Measurements from ENCODE around the gene RPN2. TPM values are rescaled to one million over a fixed set of nuclear protein-coding genes. Genes with fewer than 3 reads are reported as not detected.
A peak's percentile ranks its signal among the peaks of the same experiment; 100 is the strongest.

Gene RPN2
- total RNA-seq, 1 experiment from 2014 or later: 234 TPM

DNA sequence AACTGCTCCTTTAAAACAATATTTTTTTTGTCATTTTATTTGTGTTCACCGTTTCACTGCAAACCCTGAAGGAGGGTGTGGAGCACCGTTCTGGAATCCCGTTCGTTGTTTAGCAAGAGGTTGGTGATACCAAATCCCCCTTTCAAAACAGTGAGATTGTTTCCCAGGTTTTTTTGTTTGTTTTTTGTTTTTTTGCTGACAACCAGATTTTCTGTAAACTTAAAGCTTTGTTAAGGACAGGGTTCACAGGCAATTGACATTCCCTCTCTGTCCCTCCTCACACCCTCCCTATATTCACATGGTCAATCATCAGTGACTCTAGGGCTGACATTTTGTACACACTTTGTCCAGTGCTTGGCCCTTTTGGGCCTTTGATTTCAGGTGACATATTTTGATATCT is 21.2 kb downstream of the RPN2 start:
- Histone ChIP-seq H4K20me1 (ENCODE audit: control insufficient read depth, insufficient read depth, insufficient read length) (no peaks in the 10 kb centered on the region), H4K91ac (ENCODE audit: insufficient read length, low read depth, low read length) (no peak overlapping the region), H3K23ac (ENCODE audit: insufficient read length, low read depth, low read length) (no peak overlapping the region), H2BK5ac (ENCODE audit: insufficient read length, low read length) (no peak overlapping the region), H3K9me3 (ENCODE audit: control insufficient read depth, low read depth, low read length) (no peaks in the 10 kb centered on the region), H2BK20ac (ENCODE audit: low read depth, low read length, poor library complexity, severe bottlenecking) (no peak overlapping the region), H3K4ac (ENCODE audit: low read depth, low read length) (no peak overlapping the region), H3K9ac (ENCODE audit: extremely low read depth, insufficient read length, low read length) (no peak overlapping the region), H4K5ac (ENCODE audit: insufficient read length, low read depth, low read length) (no peak overlapping the region), H3K4me1 (ENCODE audit: insufficient read depth, low read length) (no peaks in the 10 kb centered on the region), H2BK15ac (ENCODE audit: low read depth, low read length) (no peak overlapping the region), H3K79me2 (ENCODE audit: insufficient read depth, low read length) (peaks cover 9% of the 10 kb centered on the region), H3K79me1 (ENCODE audit: insufficient read depth, low read depth, low read length, poor library complexity, severe bottlenecking) (peaks cover 7% of the 10 kb centered on the region), H4K8ac (replicated peaks; ENCODE audit: insufficient read length, low read depth, low read length) (no peak overlapping the region), H3K18ac (ENCODE audit: insufficient read length, low read depth, low read length) (no peak overlapping the region), H3K14ac (ENCODE audit: insufficient read depth, low read length) (no peak overlapping the region), H3K27me3 (ENCODE audit: insufficient read depth, low read length) (no peaks in the 10 kb centered on the region), H3K23me2 (ENCODE audit: insufficient read length, low read depth, low read length, poor library complexity, severe bottlenecking) (no peaks in the 10 kb centered on the region), H2AFZ (ENCODE audit: low read length) (no peak overlapping the region), H2BK120ac (ENCODE audit: low read depth, low read length, poor library complexity, severe bottlenecking) (no peak overlapping the region), H2AK5ac (ENCODE audit: insufficient read length, low read length) (no peak overlapping the region), H3K4me2 (ENCODE audit: insufficient read depth, insufficient read length, low read length) (no peak overlapping the region), H3K56ac (ENCODE audit: insufficient read length, low read depth, low read length) (no peak overlapping the region), H3K27ac (ENCODE audit: insufficient read length, low read depth, low read length) (no peak overlapping the region), H3T11ph (ENCODE audit: low read length) (no peak overlapping the region), H2BK12ac (ENCODE audit: insufficient read length, low read depth, low read length) (no peak overlapping the region)
- Mint-ChIP-seq H3K4me1 (peaks cover 9 to 10% of the 10 kb centered on the region in 2 experiments; a peak in 3 of 4 replicates), H3K27ac (peak overlapping the region in 1 of 3 experiments; percentile 80; a peak in 1 of 7 replicates), H3K4me3 (no peak overlapping the region), H3K9me3 (no peaks in the 10 kb centered on the region), H3K36me3 (ENCODE audit: insufficient read depth in 1 of 3, low read depth in 3 of 3) (peaks cover 56 to 83% (median 71%) of the 10 kb centered on the region in 3 experiments), H3K27me3 (ENCODE audit: low read depth) (no peaks in the 10 kb centered on the region)
- no peak for DNase-seq
- no CpG with 5 or more reads among the region's 4 CpGs for WGBS (ENCODE audit: extremely low coverage, insufficient read length, low lambda C conversion rate)
- TF ChIP-seq, protein P1, sequence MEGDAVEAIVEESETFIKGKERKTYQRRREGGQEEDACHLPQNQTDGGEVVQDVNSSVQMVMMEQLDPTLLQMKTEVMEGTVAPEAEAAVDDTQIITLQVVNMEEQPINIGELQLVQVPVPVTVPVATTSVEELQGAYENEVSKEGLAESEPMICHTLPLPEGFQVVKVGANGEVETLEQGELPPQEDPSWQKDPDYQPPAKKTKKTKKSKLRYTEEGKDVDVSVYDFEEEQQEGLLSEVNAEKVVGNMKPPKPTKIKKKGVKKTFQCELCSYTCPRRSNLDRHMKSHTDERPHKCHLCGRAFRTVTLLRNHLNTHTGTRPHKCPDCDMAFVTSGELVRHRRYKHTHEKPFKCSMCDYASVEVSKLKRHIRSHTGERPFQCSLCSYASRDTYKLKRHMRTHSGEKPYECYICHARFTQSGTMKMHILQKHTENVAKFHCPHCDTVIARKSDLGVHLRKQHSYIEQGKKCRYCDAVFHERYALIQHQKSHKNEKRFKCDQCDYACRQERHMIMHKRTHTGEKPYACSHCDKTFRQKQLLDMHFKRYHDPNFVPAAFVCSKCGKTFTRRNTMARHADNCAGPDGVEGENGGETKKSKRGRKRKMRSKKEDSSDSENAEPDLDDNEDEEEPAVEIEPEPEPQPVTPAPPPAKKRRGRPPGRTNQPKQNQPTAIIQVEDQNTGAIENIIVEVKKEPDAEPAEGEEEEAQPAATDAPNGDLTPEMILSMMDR (conservative IDR thresholded peaks at IDR 0.05): no peak
